Ishikawa (cell line): ENCODE results near the gene OPCML.

ENCODE experiments used
- CEBPB ChIP-seq: IDR thresholded peaks from 2 replicates; pipeline ENCODE4 v1.6.1; 2012
- CREB1 ChIP-seq: IDR thresholded peaks from 2 replicates; pipeline ENCODE4 v1.6.1; 2012; ENCODE audit warnings: low read depth
- EGR1 ChIP-seq: IDR thresholded peaks from 2 replicates; pipeline ENCODE4 v1.6.1; 2012
- EP300 ChIP-seq: IDR thresholded peaks from 2 replicates; pipeline ENCODE4 v1.6.1; 2012; ENCODE audit warnings: borderline replicate concordance
- FOXM1 ChIP-seq: IDR thresholded peaks from 2 replicates; pipeline ENCODE4 v1.6.1; 2012; ENCODE audit warnings: low read depth, borderline replicate concordance
- MAX ChIP-seq: IDR thresholded peaks from 2 replicates; pipeline ENCODE4 v1.6.1; 2012
- NFIC ChIP-seq: IDR thresholded peaks from 2 replicates; pipeline ENCODE4 v1.6.1; 2012
- RAD21 ChIP-seq: IDR thresholded peaks from 2 replicates; pipeline ENCODE4 v1.6.1; 2012; ENCODE audit warnings: low read depth
- REST ChIP-seq: IDR thresholded peaks from 2 replicates; pipeline ENCODE4 v1.6.1; 2012; ENCODE audit warnings: low read depth, mild to moderate bottlenecking
- TAF1 ChIP-seq: IDR thresholded peaks from 2 replicates; pipeline ENCODE4 v1.6.1; 2012; ENCODE audit warnings: low read depth, mild to moderate bottlenecking
- TCF12 ChIP-seq: IDR thresholded peaks from 2 replicates; pipeline ENCODE4 v1.6.1; 2012; ENCODE audit warnings: low read depth
- TEAD4 ChIP-seq: IDR thresholded peaks from 2 replicates; pipeline ENCODE4 v1.6.1; 2012
- YY1 ChIP-seq: IDR thresholded peaks from 2 replicates; pipeline ENCODE4 v1.6.1; 2012; ENCODE audit warnings: low read depth
- ZBTB7A ChIP-seq: IDR thresholded peaks from 2 replicates; pipeline ENCODE4 v1.6.1; 2012; ENCODE audit warnings: low read depth
- TF ChIP-seq, protein P1 (sequence below): IDR thresholded peaks from 2 replicates; pipeline ENCODE4 v1.6.1; 2012

Gene OPCML

GRCh38 chr11:133053124-133053776 lies 479.1 kb downstream of the OPCML start:
- TF ChIP-seq, protein P1, sequence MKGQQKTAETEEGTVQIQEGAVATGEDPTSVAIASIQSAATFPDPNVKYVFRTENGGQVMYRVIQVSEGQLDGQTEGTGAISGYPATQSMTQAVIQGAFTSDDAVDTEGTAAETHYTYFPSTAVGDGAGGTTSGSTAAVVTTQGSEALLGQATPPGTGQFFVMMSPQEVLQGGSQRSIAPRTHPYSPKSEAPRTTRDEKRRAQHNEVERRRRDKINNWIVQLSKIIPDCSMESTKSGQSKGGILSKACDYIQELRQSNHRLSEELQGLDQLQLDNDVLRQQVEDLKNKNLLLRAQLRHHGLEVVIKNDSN, result no peak
- TF ChIP-seq FOXM1 (no peak), REST (no peak), EP300 (no peak), MAX (no peak), ZBTB7A (no peak), TCF12 (no peak), NFIC (no peak), TEAD4 (no peak), YY1 (no peak), CREB1 (no peak), CEBPB (no peak), TAF1 (no peak)

GRCh38 chr11:133052537-133052936 lies 479.8 kb downstream of the OPCML start:
- TF ChIP-seq EGR1 (no peak), RAD21 (no peak), TCF12 (no peak), TEAD4 (no peak), NFIC (no peak), MAX (no peak), CREB1 (no peak), FOXM1 (no peak), YY1 (no peak), REST (no peak), TAF1 (no peak), ZBTB7A (no peak), CEBPB (no peak), EP300 (no peak)
- TF ChIP-seq, protein P1, result no peak

- TF ChIP-seq NFIC (no peak), CEBPB (no peak), FOXM1 (no peak), TEAD4 (no peak)
- TF ChIP-seq, protein P1, result no peak
Observed at GRCh38 chr11:133049244-133050019, 482.9 kb downstream of the OPCML start.

DNA sequence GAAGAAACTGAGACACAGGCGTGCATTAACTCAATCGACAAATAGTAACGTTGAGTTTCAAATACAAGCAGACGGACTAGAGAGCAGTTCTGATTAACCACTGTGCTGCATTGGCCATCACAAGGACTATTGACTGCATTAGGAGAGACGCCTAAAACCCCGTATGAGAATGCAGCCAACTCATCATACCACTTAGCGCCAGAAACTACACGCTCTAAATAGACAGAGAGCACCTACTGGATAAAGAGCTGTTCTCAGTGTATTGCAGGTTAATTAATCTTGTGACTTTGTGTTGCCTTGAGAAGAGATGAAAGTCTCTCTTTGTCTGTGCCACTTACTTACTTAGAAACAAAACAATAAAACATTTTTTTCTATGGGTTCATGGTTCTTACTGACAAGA lies 484.0 kb downstream of the OPCML start:
- TF ChIP-seq CREB1, result no peak

DNA sequence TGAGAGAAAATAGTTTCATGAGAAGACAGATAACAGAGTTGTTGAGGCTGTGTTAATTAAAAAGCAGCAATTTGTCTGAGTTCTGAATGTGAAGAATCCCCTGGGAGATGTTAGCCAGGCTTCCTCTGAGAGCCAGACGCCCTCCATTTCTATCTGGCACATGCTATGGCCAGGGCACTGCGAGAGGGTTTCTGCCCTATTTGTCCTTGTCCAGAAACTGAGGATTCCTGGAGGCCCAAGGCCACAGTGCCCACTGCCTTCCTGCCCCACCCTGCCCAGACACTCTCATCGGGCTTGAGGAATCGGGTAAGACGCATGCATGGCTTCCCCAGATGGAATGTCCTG lies 484.6 kb downstream of the OPCML start:
- TF ChIP-seq CEBPB (no peak), TEAD4 (no peak), YY1 (no peak), RAD21 (no peak)
- TF ChIP-seq, protein P1, result no peak
